HG03460 (cell line): ENCODE results near the gene TLR6.
"Not testable (repeated sequence)": the region's sequence is repeated elsewhere in the genome, so short reads cannot be mapped to it uniquely, and the experiment has no call there.

Experiments
- ATAC-seq: cut with Tn5 transposase; IDR thresholded peaks from one replicate; pipeline ENCODE4 v1.9.1; 2021; ENCODE audit not compliant: unreplicated experiment

The TLR6 gene

GRCh38 chr4:38823766-38824165 lies 32.9 kb downstream of the TLR6 start:
- ATAC-seq, result no peak

GRCh38 chr4:38822748-38823303 lies 33.8 kb downstream of the TLR6 start:
- ATAC-seq, result no peak

GRCh38 chr4:38821739-38822138 lies 34.9 kb downstream of the TLR6 start:
- ATAC-seq, result no peak

GRCh38 chr4:38820329-38821061 lies 36.1 kb downstream of the TLR6 start:
- ATAC-seq, result peak; percentile 58

GRCh38 chr4:38819569-38819968 lies 37.0 kb downstream of the TLR6 start:
- no peak for ATAC-seq

- ATAC-seq, result peak; percentile 53
Measured at GRCh38 chr4:38818441-38818976, 38.1 kb downstream of the TLR6 start.

GRCh38 chr4:38815885-38816782 lies 40.5 kb downstream of the TLR6 start:
- no peak for ATAC-seq

- no peak for ATAC-seq
Measured at GRCh38 chr4:38814386-38814785, 42.2 kb downstream of the TLR6 start.

- no peak for ATAC-seq
Measured at GRCh38 chr4:38811297-38811696, 45.3 kb downstream of the TLR6 start.

- ATAC-seq, result not testable (repeated sequence)
Measured at GRCh38 chr4:38807462-38807861, 49.2 kb downstream of the TLR6 start.

GRCh38 chr4:38806251-38806650 lies 50.4 kb downstream of the TLR6 start:
- not testable (repeated sequence) for ATAC-seq

- ATAC-seq, result peak; percentile 88
Measured at GRCh38 chr4:38805530-38806145, 51.0 kb downstream of the TLR6 start.

GRCh38 chr4:38804654-38805295 lies 51.8 kb downstream of the TLR6 start, which contains the start of gene TLR1:
Gene TLR1 (minus strand): TSS chr4:38804791. CDS start chr4:38798831, 5,960 bp downstream.
- no peak for ATAC-seq

- peak; percentile 59 for ATAC-seq
Measured at GRCh38 chr4:38803833-38804653, 52.6 kb downstream of the TLR6 start.

- ATAC-seq, result no peak
Measured at GRCh38 chr4:38802561-38803355, 53.9 kb downstream of the TLR6 start.

GRCh38 chr4:38800961-38801450 lies 55.6 kb downstream of the TLR6 start:
- ATAC-seq, result no peak

- ATAC-seq, result no peak
Measured at GRCh38 chr4:38800366-38800765, 56.3 kb downstream of the TLR6 start.

GRCh38 chr4:38795087-38795486 lies 61.5 kb downstream of the TLR6 start:
- no peak for ATAC-seq

GRCh38 chr4:38794051-38794450 lies 62.6 kb downstream of the TLR6 start:
- ATAC-seq, result no peak
